HEK293 (cell line): Measurements from ENCODE around the gene MME.

Experiments used
- YY1 ChIP-seq: fragments of 450-650 bp; formaldehyde crosslinking; IDR thresholded peaks from 2 replicates; pipeline ENCODE4 v1.5.1; 2018; ENCODE audit warnings: missing biosample characterization, missing genetic modification characterization
- ZBTB21 ChIP-seq: fragments of 450-650 bp; formaldehyde crosslinking; IDR thresholded peaks from 2 replicates; pipeline ENCODE4 v1.5.1; 2017; ENCODE audit warnings: missing biosample characterization, missing genetic modification characterization
- ZNF133 ChIP-seq: fragments of 450-650 bp; formaldehyde crosslinking; IDR thresholded peaks from 2 replicates; pipeline ENCODE4 v1.5.1; 2016; ENCODE audit warnings: missing biosample characterization, missing genetic modification characterization
- ZNF624 ChIP-seq: fragments of 450-650 bp; formaldehyde crosslinking; IDR thresholded peaks from 2 replicates; pipeline ENCODE4 v1.5.1; 2017; ENCODE audit warnings: missing biosample characterization, missing genetic modification characterization
- ZNF660 ChIP-seq: fragments of 450-650 bp; IDR thresholded peaks from 2 replicates; pipeline ENCODE4 v1.5.1; 2018; ENCODE audit warnings: missing biosample characterization, mild to moderate bottlenecking, missing genetic modification characterization
- TF ChIP-seq, protein P1 (sequence below): fragments of 450-650 bp; formaldehyde crosslinking; IDR thresholded peaks from 2 replicates; pipeline ENCODE4 v1.5.1; 2016; ENCODE audit warnings: missing biosample characterization, missing genetic modification characterization
- TF ChIP-seq, protein P2 (sequence below): fragments of 450-650 bp; formaldehyde crosslinking; IDR thresholded peaks from 2 replicates; pipeline ENCODE4 v1.5.1; 2016; ENCODE audit warnings: missing biosample characterization, missing genetic modification characterization
- TF ChIP-seq, protein P3 (sequence below): fragments of 450-650 bp; formaldehyde crosslinking; IDR thresholded peaks from 2 replicates; pipeline ENCODE4 v1.5.1; 2016; ENCODE audit warnings: missing biosample characterization, missing genetic modification characterization

DNA sequence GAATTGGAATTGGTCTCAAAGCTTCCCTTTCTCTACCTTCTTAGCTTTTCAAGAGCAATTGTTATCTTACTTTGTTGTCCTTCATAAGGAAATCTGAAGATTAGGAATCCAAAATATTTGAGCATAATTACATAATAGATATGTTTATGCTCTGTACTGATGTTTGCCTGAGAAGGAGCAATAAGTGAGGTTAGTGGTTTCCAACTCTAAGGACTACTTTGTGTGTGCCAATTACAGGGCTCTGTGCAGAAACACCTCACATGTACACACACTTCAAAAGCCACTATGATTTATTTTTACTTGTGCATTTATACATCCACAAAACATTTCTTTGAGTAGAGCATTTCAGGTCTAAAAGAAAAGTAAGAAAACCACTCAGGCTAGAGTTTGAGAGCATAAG lies 49.9 kb downstream of the MME start:
- TF ChIP-seq ZNF133 (tag by site-specific recombination) (no peak), ZNF624 (no peak), ZNF660 (tag by site-specific recombination) (no peak), YY1 (no peak), ZBTB21 (no peak)
- TF ChIP-seq, protein P1, sequence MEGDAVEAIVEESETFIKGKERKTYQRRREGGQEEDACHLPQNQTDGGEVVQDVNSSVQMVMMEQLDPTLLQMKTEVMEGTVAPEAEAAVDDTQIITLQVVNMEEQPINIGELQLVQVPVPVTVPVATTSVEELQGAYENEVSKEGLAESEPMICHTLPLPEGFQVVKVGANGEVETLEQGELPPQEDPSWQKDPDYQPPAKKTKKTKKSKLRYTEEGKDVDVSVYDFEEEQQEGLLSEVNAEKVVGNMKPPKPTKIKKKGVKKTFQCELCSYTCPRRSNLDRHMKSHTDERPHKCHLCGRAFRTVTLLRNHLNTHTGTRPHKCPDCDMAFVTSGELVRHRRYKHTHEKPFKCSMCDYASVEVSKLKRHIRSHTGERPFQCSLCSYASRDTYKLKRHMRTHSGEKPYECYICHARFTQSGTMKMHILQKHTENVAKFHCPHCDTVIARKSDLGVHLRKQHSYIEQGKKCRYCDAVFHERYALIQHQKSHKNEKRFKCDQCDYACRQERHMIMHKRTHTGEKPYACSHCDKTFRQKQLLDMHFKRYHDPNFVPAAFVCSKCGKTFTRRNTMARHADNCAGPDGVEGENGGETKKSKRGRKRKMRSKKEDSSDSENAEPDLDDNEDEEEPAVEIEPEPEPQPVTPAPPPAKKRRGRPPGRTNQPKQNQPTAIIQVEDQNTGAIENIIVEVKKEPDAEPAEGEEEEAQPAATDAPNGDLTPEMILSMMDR (tag by site-specific recombination), result no peak
- TF ChIP-seq, protein P2, sequence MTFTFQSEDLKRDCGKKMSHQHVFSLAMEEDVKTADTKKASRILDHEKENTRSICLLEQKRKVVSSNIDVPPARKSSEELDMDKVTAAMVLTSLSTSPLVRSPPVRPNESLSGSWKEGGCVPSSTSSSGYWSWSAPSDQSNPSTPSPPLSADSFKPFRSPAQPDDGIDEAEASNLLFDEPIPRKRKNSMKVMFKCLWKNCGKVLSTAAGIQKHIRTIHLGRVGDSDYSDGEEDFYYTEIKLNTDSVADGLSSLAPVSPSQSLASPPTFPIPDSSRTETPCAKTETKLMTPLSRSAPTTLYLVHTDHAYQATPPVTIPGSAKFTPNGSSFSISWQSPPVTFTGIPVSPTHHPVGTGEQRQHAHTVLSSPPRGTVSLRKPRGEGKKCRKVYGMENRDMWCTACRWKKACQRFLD, result no peak
- TF ChIP-seq, protein P3, sequence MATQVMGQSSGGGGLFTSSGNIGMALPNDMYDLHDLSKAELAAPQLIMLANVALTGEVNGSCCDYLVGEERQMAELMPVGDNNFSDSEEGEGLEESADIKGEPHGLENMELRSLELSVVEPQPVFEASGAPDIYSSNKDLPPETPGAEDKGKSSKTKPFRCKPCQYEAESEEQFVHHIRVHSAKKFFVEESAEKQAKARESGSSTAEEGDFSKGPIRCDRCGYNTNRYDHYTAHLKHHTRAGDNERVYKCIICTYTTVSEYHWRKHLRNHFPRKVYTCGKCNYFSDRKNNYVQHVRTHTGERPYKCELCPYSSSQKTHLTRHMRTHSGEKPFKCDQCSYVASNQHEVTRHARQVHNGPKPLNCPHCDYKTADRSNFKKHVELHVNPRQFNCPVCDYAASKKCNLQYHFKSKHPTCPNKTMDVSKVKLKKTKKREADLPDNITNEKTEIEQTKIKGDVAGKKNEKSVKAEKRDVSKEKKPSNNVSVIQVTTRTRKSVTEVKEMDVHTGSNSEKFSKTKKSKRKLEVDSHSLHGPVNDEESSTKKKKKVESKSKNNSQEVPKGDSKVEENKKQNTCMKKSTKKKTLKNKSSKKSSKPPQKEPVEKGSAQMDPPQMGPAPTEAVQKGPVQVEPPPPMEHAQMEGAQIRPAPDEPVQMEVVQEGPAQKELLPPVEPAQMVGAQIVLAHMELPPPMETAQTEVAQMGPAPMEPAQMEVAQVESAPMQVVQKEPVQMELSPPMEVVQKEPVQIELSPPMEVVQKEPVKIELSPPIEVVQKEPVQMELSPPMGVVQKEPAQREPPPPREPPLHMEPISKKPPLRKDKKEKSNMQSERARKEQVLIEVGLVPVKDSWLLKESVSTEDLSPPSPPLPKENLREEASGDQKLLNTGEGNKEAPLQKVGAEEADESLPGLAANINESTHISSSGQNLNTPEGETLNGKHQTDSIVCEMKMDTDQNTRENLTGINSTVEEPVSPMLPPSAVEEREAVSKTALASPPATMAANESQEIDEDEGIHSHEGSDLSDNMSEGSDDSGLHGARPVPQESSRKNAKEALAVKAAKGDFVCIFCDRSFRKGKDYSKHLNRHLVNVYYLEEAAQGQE (tag by site-specific recombination), result no peak
